K562 (cell line): ENCODE measurements around the gene GPR183.

Experiments
- ARHGAP35 ChIP-seq: fragments of 450-650 bp; IDR thresholded peaks from 2 replicates; pipeline ENCODE4 v1.6.1; 2018; ENCODE audit not compliant: partially characterized antibody
- CTCF ChIP-seq, 3 experiments: IDR thresholded peaks in 2 of 3; conservative IDR thresholded peaks in 1 of 3; 2 replicates each; pipeline ENCODE4 v1.5.1; 2011 to 2012; ENCODE audit warnings: low read length in 3 of 3, mild to moderate bottlenecking in 3 of 3, control low read depth in 2 of 3, improper control_type of control experiment in 1 of 3, inconsistent platforms in 1 of 3, low read depth in 1 of 3, mixed read lengths in 1 of 3, moderate library complexity in 1 of 3; ENCODE audit not compliant: insufficient read depth in 2 of 3
- ILF3 ChIP-seq: fragments of 450-650 bp; IDR thresholded peaks from 2 replicates; pipeline ENCODE4 v1.6.1; 2018; ENCODE audit warnings: antibody characterized with exemption, mild to moderate bottlenecking, moderate library complexity, borderline replicate concordance
- MYC ChIP-seq, 2 experiments: fragments of 250-450 bp in 1 of 2; sonication (Bioruptor Pico) in 1 of 2; IDR thresholded peaks; 2 replicates each; pipeline versions ENCODE4 v1.5.1 to v1.6.1; 2012 to 2021; ENCODE audit warnings: low read depth in 2 of 2, borderline replicate concordance in 1 of 2, improper control_type of control experiment in 1 of 2, low read length in 1 of 2, mild to moderate bottlenecking in 1 of 2, moderate library complexity in 1 of 2
- PHB ChIP-seq: fragments of 250-450 bp; sonication (Bioruptor Pico); IDR thresholded peaks from 2 replicates; pipeline ENCODE4 v1.5.0; 2021
- POLR2A ChIP-seq: fragments of 450-650 bp; conservative IDR thresholded peaks from 2 replicates; pipeline ENCODE4 v1.6.1; 2016
- SAFB2 ChIP-seq: fragments of 200-400 bp; formaldehyde crosslinking; IDR thresholded peaks from 2 replicates; pipeline ENCODE4 v1.6.1; 2018; ENCODE audit warnings: borderline replicate concordance, low read length, low read depth, moderate library complexity; ENCODE audit not compliant: severe bottlenecking
- TRIM24 ChIP-seq, 2 experiments: fragments of 450-650 bp; IDR thresholded peaks; 2 replicates each; pipeline ENCODE4 v1.6.1; 2016

GRCh38 chr13:99347911-99348451, 40.8 kb upstream of the GPR183 start:
- TF ChIP-seq CTCF (IDR thresholded peaks at IDR 0.05 in 2 of 3, conservative IDR thresholded peaks at IDR 0.05 in 1 of 3; ENCODE audit: insufficient read depth in 2 of 3, low read depth in 1 of 3, low read length in 3 of 3) (no peak), POLR2A (no peak), ARHGAP35 (no peak), PHB (CRISPR knock-in tag) (no peak), ILF3 (no peak), SAFB2 (no peak), TRIM24 (IDR thresholded peaks at IDR 0.05) (no peak), MYC (IDR thresholded peaks at IDR 0.05; ENCODE audit: low read depth, low read length) (no peak), MYC (CRISPR knock-in tag; IDR thresholded peaks at IDR 0.05; ENCODE audit: borderline replicate concordance, low read depth) (no peak)
